ENCODE data around the gene GINM1.

GINM1 gene

GRCh38 chr6:149593408-149593807 lies 27.2 kb downstream of the GINM1 start:
- no peak for DNase-seq (ENCODE audit: low spot score)

GRCh38 chr6:149600508-149600907 lies 34.3 kb downstream of the GINM1 start:
- DNase-seq (ENCODE audit: low spot score) = no peak

DNA sequence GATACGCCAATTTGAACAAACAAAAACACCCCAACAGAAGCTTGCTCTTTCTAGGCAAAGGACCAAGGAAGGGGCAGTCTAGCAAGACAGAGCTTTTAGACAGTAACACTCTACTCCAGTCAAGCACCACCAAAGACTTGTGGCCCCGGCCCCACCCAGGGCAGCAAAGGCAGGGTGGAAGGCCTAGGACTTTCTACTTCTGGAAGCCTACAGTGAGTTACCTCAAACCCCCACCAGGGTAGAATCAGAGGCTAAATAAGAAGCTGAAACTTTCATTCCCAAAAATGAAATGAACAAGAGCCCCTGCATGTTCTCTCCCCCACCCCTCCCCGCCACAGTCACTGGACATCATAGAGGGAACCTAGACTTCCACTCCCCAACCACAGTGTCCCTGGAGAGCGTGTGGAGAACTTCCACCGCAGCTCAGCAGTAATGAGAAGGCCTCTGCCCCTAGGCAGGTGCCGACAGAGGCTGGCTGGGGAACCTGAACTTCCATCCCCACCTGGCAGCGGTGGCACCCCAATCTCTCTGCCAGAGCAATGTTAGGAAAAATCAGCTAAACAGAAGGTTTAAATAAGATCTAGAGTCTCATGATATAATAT lies 42.3 kb downstream of the GINM1 start:
- no peak for DNase-seq (ENCODE audit: low spot score)

- DNase-seq (ENCODE audit: low spot score) = no peak
Observed at GRCh38 chr6:149614337-149614736, 48.2 kb downstream of the GINM1 start.

GRCh38 chr6:149615805-149616204 lies 49.6 kb downstream of the GINM1 start:
- no peak for DNase-seq (ENCODE audit: low spot score)

DNA sequence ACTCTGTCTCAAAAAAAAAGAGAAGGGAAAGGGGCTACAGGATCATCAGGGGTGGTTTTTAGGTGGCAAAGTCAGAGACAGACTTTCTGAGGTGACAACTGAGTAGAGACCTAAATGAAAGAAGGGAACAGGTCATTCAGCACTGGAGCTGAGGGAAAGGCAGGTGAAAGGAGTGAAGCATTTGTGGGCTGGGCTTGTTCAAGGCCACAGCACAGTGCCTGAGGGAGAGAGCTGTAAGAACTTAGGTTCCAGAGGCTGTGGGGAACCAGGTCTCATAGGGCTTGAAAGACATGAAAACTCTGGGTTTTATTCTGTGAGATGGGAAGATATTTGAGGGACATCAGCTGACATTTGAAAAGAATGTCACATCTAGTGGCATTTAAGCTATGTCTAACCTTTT lies 61.5 kb downstream of the GINM1 start:
- no peak for DNase-seq (ENCODE audit: low spot score)

DNA sequence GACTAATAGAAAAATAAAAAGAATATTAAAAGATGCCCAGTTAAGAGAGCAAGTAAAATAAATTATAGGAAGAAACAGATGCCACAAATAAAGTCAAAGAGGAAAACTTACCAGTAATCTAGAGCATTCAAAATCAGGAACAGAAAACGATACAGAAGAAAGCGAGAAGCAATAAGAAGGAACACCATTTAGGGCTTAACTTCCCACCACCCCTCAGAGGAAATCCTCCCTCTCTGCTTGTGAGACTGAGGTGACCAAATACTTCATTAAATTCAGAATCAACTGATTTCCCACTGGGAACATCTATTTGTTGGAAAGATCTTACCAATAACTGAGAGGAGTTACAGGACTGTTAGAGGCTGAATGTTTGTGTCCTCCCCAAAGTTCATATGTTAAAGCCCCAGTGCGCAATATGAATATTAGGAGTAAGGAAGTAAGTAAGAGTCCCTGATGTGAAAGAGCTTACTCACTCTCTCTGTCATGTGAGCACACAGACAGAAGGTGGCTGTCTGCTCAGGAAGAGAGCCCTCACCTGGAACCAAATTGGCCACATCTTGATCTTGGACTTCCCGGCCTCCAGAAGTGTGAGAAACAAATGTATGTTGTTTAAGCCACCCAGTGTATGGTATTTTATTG lies 62.8 kb downstream of the GINM1 start:
- no peak for DNase-seq (ENCODE audit: low spot score)

DNA sequence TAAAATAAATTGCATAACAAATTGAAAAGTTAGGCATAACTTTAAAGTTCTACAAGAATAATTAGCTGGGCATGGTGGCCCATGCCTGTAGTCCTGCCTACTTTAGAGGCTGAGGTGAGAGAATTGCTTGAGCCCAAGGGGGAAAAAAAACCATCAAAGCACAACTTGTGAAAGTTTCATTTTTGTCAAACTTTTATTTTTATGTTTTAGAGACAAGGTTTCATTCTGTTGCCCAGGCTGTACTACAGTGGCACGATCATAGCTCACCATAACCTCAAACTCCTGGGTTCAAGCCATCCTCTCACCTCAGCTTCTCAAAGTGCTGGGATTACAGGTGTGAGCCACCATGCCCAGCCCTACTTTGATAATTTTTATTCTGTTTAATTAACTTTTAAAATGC lies 68.1 kb downstream of the GINM1 start:
- no peak for DNase-seq (ENCODE audit: low spot score)

DNA sequence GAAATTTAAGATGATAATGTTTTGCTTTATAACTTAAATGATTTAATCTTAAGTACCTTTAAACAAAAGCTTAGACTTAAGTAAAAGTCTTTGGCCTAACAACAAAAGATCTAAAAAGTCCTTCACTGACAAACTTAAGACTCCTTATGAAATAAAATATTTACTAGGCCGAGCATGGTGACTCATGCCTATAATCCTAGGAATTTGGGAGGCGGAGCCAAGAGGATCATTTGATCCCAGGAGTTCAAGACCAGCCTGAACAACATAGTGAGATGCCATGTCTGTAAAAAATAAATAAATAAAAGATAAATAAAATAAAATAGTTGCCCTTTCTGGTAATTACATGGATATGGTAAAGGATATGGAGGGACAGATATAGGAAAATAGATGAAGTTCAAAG lies 69.9 kb downstream of the GINM1 start:
- DNase-seq (ENCODE audit: low spot score) = no peak
